ENCODE measurements around the gene FBXO44.

DNA sequence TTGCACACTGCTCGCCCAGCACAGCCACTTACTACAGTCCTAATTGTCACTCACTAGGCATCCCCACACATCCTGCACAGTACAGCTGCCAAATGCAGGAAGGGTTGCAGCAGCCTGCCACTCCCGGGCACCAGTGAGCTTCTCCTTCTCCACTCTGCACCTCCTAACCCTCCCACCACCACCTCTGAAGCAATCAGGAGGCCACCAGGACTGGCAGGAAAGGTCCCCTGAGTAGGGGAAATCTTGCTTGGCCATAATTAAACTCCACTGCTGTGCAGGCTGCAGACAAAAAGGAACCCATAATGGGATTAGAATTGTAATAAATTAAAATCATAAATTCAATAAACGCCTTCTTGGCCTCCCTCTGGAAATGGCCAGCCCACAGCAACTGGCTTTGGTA lies 32.3 kb upstream of the FBXO44 start:
- TF ChIP-seq, protein P1, sequence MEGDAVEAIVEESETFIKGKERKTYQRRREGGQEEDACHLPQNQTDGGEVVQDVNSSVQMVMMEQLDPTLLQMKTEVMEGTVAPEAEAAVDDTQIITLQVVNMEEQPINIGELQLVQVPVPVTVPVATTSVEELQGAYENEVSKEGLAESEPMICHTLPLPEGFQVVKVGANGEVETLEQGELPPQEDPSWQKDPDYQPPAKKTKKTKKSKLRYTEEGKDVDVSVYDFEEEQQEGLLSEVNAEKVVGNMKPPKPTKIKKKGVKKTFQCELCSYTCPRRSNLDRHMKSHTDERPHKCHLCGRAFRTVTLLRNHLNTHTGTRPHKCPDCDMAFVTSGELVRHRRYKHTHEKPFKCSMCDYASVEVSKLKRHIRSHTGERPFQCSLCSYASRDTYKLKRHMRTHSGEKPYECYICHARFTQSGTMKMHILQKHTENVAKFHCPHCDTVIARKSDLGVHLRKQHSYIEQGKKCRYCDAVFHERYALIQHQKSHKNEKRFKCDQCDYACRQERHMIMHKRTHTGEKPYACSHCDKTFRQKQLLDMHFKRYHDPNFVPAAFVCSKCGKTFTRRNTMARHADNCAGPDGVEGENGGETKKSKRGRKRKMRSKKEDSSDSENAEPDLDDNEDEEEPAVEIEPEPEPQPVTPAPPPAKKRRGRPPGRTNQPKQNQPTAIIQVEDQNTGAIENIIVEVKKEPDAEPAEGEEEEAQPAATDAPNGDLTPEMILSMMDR (IDR thresholded peaks at IDR 0.05; ENCODE audit: low read length), result no peak
- TF ChIP-seq EZH2 (IDR thresholded peaks at IDR 0.05; ENCODE audit: borderline replicate concordance, low read length), result no peak
